Stimulated activated CD8-positive, alpha-beta memory T cell treated with anti-CD3 and anti-CD28 coated beads, Interleukin-15, amount 100 ng/mL, for 4 hours (primary cell): ENCODE data around the gene RNF187.

Experiments
- DNase-seq, 2 donors: peaks; one replicate each; pipeline ENCODE4 v3.0.0-alpha.2; 2020; ENCODE audit warnings: low read depth in 2 of 2

Gene RNF187

DNA sequence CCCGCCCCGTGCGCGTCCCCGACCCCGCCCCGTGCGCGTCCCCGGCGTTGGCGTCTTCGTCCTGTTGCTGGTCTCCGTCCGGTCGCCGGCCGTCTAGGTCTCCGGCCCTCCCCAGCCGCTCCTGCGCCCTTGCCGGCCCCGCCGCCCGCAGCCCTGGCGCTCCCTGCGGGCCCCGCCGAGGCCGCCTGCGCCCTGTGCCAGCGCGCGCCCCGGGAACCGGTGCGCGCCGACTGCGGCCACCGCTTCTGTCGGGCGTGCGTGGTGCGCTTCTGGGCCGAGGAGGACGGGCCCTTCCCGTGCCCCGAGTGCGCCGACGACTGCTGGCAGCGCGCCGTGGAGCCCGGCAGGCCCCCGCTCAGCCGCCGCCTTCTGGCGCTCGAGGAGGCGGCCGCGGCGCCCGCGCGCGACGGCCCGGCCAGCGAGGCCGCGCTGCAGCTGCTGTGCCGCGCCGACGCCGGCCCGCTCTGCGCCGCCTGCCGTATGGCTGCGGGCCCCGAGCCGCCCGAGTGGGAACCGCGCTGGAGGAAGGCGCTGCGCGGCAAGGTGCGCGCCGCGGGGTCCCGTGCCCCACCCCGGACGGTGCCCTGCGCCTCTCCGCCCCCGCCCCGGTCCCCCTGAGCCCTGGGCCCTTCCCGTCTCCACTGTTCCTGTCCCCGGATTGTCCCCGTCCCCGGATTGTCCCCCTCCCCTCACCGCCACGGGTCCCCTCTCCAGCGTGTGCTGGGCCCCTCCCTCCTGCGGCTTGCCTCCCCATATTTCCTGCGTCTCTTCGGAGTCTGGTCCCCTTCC, at the start of gene RNF187:
RNF187 (plus strand) TSS at position 47 of the 789 bp plus-strand sequence.
- peak; percentile 67 to 77 for DNase-seq

DNA sequence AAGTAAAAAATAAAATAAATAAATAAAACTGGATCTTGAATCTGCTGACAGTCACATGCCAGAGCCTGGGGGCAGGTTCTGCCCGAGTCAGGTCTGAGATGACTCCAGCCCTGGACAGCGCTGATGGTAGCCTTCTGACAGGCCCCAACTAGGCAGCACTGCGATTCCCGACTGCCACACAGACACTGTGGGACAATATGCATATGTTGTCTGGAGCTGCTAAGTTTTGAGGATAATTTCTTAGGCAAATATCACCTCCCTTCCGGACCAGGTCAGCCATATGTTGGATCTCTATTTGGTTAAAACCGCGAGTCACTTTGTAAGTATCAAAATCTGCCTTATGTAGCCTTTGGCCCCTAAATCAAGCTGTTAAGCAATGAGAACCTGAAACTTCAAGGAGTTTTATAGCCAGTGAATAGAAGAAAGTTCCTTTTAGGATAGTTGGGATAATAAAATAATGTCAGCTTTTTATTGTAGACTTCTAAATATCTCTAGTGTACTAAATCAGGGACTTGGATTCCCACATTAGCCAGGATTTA, 49.7 kb upstream of the RNF187 start:
- no peak for DNase-seq

DNA sequence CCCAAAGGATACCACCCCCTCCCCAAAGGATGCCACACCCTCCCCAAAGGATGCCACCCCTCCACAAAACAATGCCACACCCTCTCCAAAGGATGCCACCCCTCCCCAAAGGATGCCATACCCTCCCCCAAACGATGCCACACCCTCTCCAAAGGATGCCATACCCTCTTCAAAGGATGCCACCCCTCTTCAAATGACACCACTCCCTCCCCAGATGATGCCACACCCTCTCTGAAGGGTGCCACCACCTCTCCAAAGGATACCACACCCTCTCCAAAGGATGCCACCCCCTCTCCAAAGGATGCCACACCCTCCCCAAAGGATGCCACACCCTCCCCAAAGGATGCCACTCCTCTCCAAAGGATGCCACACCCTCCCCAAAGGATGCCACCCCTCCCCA, 48.9 kb upstream of the RNF187 start:
- DNase-seq: no peak

DNA sequence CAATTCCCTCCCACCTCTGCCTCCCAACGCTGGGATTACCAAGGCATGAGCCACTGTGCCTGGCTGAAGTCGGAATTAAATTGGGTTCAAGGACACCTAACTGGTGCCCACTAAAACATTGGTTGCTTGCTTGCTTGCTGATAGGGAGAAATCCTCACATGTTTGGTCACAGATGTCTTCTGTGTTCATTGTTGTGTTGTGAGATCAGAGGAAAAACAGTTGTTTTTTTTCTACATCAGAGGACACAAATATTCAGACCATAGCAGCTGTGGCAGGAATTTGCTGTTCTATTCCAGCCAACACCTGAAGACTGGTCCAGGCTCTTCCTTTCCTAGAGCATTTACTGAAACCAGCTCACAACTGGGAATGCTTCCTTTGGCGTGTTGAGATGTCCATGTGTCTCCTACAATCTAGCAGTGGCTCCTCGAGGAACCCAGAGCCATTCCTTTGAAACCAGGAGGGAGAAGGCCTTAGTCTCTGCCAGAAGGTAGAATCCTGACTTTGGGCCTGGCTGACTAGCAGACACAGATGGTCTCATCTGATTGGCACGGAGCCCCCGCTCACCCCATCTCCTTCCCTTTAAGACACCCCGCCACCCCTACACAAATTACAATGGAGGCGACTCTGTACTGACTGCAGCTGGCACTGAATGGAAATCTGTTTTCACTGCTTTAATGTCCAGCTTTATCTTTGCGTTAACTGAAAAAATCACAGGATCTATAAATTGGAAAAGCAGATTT, 46.3 kb upstream of the RNF187 start:
- DNase-seq: no peak

DNA sequence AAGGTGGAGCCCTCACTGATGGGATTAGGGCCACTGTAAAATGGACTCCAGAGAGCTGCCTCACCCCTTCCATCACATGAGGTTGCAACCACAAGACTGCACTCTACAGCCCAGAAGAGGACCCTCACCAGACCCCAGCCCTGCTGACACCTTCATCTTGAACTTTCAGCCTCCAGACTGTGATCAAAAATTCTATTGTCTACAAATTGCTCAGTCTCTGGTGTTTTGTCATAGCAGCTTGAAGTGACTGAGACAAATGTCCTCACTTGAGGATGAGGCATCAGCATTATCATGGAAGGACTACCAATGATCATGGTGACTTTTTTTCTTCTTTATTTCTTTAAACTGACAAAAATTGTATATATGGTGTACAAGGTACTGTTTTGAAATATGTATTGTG, 43.8 kb upstream of the RNF187 start:
- DNase-seq: no peak

DNA sequence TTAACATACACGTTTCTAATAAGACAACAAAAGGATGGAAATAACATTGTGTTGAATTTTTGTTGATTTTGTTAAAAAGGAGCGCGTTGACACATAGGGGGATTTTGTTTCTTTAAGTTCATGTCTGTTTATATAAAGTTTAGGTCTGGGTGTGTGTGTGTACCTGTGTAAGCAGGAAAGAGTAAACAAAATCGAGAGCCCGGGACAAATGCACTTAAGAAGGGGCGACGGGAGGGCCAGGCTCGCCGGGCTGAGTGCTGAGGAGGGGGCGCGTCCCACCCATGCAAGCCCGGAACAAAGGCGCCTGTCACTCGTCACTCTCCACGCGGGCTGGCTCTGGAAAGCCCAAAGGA, 41.7 kb upstream of the RNF187 start:
- DNase-seq: no peak

DNA sequence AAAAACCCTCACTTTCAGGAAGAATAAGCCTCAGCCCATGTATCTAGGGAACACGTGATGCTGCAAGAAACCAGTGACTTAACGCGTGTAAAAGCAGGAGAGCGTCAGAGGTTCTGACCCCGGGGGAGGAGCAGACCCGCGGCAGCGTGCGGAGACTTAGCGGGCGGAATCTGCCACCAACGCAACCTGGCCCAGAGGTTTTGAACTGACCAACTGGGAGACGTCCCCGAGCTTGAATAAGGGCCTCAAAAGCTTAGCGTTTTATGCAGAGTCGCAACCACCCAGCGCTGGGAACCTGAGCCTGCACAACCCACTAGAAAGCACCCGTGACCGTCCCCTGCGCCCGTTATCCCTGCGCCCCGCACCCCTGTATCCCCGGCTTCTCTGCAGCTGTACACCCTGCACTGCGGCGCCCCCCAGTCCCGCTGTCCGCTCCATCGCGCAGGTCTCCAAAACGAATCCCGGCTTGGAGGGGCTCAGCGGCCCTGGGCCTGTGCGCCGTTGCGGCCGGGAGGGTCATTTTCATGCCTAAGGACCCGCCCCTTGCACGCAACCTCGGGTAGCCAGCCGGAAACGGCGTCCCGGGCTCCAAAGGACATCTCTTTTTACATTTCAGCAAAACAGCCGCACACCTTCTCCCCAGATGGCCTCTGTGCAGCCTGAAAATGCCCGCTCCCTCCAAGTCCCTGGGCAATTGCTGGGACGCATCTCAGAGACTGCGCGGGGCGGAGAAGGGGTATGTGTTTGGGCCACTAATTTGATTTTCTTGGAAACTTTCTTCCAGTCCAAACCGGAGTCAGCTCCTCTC, 41.1 kb upstream of the RNF187 start:
- no peak for DNase-seq

DNA sequence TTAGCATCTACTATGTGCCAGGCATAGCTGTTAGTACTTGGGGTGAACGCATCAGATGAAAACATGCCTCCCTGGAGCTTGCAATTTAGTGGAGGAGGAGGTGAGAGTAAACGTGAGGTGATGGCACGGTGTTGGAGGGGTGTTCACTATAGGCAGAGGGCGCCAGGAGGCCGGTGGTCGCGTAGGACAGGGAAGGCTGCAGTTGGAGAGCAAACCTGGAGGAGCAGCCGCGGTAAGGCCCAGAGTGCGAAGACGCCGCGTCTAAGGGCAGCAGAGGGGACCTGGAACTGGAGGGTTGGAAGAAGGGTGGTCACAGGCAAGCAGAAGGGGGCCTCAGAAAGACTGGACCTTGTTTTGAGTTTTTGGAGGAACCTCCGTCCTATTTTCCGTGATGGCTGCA, 40.3 kb upstream of the RNF187 start:
- DNase-seq: no peak

DNA sequence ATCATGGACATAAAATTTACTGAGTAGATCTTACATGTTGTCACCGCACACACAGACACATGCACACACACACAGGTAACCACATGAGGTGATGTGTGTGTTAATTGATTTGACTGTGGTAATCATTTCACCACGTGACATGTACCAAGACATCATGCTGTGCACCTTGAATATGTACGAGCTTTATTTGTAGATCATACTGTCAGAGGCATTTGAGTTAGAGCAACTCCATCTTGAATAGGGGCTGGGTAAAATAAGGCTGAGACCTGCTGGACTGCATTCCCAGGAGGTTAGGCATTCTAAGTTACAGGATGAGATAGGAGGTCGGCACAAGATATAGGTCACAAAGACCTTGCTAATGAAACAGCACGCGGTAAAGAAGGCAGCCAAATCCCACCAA, 38.8 kb upstream of the RNF187 start:
- no peak for DNase-seq

DNA sequence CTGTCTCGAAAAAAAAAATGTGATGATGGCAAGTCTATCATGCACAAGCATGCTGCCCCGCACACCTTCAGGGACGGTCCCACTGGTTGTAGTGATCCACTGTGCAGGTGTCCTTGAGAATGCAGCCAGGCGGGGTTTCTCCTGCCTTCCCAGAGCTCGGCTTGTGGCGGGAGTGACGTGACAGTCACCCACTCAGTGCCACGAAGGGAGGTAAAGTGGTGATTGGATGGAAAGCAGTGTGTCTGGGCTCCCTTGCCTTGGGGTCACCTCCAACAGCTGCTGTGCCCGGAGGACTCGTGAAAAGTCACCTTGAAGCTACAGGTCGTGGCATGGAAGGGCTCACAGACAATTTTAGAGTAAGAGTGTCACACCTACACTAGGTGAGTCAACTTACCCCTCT, 37.0 kb upstream of the RNF187 start:
- DNase-seq: no peak

DNA sequence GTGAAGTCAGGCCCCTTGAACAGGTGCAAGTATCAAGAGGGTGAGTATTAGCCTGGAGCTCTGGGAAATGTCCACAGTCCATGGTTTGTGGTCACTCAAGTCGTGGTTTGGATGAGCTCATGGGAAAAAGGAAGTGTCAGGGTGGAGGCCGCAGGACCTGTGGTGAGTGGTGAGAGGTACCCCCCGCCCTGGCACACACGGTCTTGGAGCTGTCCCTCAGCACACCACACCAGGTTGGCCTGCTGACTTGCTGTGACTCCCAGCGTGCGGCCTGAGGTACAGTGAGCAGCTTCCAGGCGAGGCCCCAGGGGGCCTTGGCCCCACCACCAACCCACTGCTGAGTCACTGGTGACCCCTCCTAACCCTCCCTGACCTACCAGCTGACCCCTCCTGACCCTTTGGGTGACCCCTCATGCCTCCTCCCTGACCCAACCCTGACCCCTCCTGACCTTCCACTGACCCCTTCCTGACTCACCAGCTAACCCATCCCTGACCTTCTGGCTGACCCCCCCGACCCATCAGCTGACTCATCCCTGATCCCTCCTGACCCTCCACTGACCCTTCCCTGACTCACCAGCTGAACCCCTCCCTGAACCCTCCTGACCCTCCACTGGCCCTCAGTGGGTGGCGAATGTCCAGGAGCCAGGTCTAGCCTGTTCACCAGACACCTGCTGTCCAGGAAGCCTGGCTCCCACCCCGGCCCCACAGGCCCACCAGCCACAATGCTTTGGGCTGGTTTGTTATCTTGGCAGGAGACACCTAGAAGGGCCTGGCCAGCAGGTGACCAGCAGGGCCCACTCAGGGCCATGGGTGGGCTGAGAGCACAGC, 34.8 kb upstream of the RNF187 start:
- no peak for DNase-seq

DNA sequence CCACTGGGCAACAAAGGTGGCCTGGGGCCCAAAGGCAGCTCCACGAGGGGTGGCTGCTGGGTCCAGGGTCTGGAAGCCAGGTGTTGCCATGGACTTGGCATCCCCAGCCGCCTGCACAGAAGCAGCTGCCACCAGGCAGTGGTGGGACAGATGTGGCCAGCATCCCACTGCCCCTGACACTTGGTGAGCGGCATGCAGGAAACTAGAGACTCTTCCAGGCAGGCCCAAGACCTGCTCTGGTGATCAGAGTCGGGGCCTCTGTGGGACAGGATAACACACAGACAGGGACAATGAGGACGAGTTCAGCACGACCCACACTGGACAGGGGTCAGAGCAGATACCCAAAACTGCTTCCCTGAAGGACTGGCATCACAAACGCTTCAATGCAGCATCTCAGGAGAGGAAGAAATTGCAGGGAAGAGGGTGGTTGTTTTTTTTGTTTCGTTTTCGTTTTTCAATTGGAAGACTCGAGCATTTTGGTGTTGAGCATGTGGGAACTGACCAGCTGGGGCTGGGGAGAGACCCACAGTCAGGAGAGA, 34.1 kb upstream of the RNF187 start:
- no peak for DNase-seq

DNA sequence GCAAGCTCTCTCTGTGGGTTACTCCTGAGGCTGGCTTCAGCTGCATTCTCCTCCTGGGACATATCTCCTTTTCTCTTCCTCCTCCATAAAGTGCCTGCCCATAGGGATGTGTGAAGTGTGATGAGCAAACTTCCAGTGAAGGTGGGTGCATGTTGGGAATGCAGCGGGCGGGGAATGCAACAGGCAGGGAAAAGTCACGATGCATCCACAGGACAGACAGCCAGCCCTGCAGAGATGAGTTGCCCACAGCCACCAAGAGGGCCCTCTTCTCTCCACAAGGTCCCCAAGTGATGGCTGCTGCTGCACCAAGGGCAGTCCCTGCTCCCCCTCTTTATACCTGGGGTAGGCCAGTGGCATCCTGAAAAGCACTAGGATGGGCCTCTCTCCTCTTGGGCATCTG, 33.6 kb upstream of the RNF187 start:
- no peak for DNase-seq

DNA sequence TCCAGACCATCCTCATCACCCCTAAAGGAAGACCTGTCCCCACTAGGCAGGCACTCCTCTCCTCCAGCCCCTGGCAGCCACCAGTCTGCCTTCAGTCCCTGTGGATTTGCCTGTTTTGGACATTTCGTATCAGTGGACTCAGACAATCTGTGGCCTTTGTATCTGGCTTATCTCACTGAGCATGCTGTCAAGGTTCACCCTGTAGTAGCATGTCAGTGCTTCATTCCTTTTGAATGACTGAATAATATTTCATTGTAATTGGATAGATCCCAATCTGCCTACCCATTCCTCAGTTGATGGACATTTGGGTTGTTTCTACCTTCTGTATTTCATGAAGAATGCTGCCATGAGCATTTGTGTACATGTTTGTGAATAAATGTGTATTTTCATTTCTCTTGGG, 32.9 kb upstream of the RNF187 start:
- no peak for DNase-seq

DNA sequence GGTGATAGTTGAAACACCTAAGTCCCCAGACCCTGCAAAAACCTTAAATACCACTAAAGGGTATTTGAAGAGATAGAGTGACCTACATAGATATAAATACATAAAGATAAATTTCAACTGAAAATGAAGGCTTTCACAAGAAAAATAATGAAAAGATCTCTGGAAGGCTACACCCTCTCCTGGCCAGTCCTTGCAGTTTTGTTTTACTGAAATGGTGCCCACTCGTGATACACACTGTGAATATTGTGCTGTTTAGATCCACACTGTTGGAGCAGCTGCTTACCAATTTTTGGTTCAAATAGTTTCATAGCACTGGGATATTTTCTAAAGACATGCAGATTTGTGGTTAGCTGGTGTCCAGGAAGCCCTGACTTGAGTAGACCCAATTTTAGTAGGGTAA, 31.5 kb upstream of the RNF187 start:
- no peak for DNase-seq

DNA sequence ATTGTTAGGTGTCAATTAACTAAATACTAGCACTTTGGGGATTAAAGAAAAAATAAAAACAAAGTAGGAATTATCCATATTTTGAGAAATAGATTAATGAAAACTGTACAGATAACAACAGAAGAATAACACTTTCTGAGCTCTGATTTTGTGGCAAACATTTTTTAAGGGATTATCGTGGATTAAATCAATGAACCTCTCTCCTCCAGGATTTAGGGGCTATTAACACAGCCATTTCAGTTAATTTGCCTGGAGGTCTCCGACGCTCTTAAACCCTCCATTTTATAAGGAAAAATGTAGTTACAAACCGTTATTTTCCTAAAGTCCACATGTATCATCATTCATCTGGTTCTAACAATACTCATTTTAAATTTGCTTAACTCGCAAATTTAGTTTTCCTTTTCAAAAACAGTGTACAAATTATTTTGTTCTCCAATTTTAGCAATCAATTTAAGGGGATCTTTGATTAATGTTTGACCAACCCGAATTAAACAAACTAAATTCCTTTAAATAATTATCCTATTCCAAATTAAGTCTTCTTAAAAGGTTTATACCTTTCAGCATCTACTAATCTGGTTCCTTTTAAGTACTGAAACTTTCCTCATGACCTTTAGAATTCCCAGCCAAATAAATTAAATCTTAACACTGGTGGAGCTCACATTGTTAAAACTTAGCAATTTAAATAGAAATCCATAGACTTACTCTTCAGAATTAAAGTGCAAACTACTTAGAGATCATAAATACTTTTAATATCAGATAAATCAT, 30.7 kb upstream of the RNF187 start:
- DNase-seq: no peak

DNA sequence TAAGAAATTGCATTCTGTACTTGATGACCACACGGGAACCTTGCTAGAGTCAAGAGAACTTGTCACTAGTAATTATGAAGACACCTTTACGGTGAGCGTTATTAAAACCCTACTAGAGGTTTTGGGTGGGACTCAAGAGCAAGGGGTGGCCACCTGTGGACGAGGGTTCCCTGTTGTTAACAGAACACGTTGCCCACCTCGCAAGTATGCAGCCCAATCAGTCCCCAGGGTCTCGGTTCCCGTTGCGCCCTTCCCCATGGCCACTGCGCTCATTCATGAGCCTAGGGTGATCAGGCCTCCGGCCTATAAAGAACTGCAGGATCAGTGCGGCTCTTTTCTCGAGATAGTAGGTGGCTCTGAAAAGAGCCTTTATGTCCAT, 30.2 kb upstream of the RNF187 start:
- no peak for DNase-seq

DNA sequence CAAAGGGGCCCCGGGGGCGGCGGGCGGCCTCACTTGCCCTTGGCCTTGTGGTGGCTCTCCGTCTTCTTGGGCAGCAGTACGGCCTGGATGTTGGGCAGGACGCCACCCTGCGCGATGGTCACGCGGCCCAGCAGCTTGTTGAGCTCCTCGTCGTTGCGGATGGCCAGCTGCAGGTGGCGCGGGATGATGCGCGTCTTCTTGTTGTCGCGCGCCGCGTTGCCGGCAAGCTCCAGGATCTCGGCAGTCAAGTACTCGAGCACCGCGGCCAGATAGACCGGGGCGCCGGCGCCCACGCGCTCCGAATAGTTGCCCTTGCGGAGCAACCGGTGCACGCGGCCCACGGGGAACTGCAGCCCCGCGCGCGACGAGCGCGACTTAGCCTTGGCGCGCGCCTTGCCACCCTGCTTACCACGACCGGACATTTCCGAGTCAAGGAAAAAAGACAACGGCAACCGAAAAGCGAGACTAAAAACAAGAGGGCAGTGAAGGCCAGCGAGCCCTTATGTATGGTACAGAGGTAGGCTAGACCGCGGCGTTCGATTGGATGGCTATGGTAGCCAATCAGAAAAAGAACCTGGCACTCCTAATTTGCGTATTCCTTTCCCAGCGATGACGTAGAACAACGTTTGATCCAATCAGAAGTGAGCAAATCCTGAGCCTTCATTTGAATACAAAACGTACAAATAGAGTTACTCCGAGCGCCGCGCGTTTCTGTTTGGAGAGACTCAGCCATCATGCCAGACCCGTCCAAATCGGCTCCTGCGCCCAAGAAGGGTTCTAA, 29.6 kb upstream of the RNF187 start:
- peak; percentile 65 to 73 for DNase-seq

DNA sequence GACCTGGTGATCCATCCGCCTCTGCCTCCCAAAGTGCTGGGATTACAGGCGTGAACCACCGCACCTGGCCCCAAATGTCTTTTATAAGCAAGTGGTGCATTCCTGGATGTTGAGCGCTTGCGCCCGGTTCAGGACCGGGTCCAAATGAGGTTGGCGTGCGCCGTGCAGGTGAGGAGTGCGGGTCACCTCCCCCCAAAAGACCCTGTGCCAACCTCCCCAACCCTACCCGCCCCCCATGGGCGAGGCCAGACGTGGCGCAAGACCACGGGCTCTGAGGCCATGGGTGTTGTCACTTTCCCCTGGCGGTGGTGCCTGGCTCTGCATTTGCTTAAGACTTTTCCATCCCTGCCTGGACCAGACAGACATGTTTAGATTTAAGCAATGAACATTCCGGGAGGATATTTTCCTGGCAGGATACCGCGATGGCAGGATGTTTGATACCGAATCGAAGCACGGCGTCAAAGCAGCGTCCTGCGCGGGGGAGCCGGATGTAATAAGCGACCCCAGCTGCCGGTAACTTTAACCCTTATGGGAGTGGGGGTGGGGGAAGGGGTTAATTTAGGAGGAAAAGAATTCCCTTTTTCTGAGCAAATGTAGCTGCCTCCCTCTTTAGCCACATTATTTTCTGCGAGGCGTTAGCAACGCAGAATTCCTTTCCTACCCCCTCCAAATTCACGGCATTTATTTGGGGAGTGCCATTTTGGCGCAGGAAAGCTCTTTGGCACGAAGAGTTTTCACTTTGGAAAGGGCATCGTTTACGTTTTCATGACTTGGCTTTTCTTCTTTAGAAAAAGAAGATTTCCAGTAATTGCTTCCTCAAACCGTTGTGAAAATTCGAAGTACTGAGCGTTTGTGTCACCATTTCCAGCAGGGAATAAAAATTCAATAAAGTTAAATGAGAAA, 27.8 kb upstream of the RNF187 start:
- DNase-seq: no peak
